Measurements from ENCODE around the gene MAP3K20.

MAP3K20 gene

DNA sequence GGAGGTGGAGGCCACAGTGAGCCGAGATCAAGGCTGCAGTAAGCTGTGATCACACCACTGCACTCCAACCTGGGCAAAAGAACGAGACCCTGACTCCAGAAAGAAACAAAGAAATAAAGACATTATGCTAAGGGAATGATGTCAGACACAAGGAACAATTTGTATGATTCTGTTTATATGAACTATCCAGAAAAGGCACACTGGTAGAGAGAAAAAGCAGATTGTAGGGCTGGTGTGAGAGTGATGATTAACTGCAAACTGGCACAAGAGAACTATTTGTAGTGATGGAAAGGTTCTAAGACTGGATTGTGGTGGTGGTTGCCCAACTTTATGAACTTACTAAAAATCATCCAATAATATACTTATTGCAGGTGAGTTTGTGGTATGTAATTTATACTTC lies 106.3 kb downstream of the MAP3K20 start:
- TF ChIP-seq FOXP2 (optimal IDR thresholded peaks at IDR 0.05; ENCODE audit: borderline replicate concordance, extremely low read depth, extremely low read length, insufficient read depth), result no peak
- TF ChIP-seq SIN3A (IDR thresholded peaks at IDR 0.05; ENCODE audit: borderline replicate concordance, insufficient read depth, low read length), result no peak
- TF ChIP-seq POLR2AphosphoS5 (IDR thresholded peaks at IDR 0.05; ENCODE audit: low read depth, low read length), result no peak
- TF ChIP-seq TAF1 (IDR thresholded peaks at IDR 0.05; ENCODE audit: borderline replicate concordance, insufficient read depth, low read length), result no peak
- TF ChIP-seq, protein P1, sequence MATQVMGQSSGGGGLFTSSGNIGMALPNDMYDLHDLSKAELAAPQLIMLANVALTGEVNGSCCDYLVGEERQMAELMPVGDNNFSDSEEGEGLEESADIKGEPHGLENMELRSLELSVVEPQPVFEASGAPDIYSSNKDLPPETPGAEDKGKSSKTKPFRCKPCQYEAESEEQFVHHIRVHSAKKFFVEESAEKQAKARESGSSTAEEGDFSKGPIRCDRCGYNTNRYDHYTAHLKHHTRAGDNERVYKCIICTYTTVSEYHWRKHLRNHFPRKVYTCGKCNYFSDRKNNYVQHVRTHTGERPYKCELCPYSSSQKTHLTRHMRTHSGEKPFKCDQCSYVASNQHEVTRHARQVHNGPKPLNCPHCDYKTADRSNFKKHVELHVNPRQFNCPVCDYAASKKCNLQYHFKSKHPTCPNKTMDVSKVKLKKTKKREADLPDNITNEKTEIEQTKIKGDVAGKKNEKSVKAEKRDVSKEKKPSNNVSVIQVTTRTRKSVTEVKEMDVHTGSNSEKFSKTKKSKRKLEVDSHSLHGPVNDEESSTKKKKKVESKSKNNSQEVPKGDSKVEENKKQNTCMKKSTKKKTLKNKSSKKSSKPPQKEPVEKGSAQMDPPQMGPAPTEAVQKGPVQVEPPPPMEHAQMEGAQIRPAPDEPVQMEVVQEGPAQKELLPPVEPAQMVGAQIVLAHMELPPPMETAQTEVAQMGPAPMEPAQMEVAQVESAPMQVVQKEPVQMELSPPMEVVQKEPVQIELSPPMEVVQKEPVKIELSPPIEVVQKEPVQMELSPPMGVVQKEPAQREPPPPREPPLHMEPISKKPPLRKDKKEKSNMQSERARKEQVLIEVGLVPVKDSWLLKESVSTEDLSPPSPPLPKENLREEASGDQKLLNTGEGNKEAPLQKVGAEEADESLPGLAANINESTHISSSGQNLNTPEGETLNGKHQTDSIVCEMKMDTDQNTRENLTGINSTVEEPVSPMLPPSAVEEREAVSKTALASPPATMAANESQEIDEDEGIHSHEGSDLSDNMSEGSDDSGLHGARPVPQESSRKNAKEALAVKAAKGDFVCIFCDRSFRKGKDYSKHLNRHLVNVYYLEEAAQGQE (IDR thresholded peaks at IDR 0.05; ENCODE audit: insufficient read depth in 1 of 2, low read depth in 2 of 2, low read length in 2 of 2), result no peak

DNA sequence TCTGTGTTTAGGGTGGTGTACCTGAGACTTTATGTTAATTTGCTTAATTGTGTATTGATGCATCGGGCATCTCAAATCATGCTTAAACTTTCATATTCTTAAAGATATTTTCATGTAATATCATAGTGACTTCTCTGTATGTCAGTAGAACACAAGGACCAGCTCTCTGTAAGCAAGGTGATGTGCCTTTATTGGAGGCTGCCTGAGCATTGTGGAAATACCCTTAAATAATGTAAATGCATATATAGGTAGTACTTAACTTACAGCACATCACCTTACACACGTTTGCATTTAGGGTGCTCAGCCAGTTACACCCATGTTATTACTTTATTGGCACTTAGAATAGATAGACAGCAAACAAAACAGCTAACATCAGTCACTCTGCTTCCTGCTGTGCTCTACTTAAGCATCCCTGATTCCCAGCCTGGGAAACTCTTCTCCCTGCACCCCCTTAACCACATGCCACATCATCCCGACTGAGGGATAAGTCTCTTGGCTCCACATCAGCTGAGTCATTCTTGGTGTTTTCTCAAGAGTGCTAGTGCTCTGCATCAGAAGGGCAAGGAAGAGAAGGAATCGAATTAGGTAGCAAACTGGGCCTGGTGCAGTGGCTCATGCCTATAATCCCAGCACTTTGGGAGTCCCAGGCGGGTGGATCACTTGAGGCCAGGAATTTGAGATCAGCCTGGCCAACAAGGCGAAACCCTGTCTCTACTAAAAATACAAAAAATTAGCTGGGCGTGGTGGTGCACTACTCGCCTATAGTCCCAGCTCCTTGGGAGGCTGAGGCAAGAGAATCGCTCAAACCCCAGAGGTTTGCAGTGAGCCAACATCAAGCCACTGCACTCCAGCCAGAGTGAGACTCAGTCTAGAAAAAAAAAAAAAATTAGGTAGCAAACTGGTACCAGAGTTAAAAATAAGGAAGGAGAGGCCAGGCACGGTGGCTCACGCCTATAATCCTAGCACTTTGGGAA lies 108.7 kb downstream of the MAP3K20 start:
- TF ChIP-seq FOXP2 (optimal IDR thresholded peaks at IDR 0.05; ENCODE audit: borderline replicate concordance, extremely low read depth, extremely low read length, insufficient read depth), result no peak
- no peak for TF ChIP-seq POLR2AphosphoS5 (IDR thresholded peaks at IDR 0.05; ENCODE audit: low read depth, low read length)
- TF ChIP-seq TAF1 (IDR thresholded peaks at IDR 0.05; ENCODE audit: borderline replicate concordance, insufficient read depth, low read length), result no peak
- no peak for TF ChIP-seq SIN3A (IDR thresholded peaks at IDR 0.05; ENCODE audit: borderline replicate concordance, insufficient read depth, low read length)
- TF ChIP-seq, protein P1 (IDR thresholded peaks at IDR 0.05; ENCODE audit: insufficient read depth in 1 of 2, low read depth in 2 of 2, low read length in 2 of 2), result no peak

DNA sequence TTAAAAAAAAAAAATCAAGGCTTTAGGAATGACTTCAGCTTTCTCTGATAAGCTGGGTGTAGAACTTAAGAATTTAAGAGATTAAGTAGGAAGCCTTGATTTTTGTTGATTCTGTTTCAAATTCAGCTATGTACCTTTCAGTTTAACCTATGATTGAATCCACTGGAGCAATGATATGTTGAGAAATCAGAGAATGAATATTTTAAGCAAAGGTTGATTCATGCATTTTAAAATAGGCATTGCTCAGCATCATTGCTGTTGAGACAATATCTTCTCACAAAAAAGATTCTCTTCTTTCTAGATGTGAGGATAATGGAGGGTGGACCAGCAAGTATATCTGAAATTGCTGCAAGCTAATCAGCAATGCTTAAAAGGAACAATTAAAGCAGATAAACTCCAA lies 109.8 kb downstream of the MAP3K20 start:
- TF ChIP-seq, protein P1 (IDR thresholded peaks at IDR 0.05; ENCODE audit: insufficient read depth in 1 of 2, low read depth in 2 of 2, low read length in 2 of 2), result no peak
- TF ChIP-seq FOXP2 (optimal IDR thresholded peaks at IDR 0.05; ENCODE audit: borderline replicate concordance, extremely low read depth, extremely low read length, insufficient read depth) (no peak), POLR2AphosphoS5 (IDR thresholded peaks at IDR 0.05; ENCODE audit: low read depth, low read length) (no peak), SIN3A (IDR thresholded peaks at IDR 0.05; ENCODE audit: borderline replicate concordance, insufficient read depth, low read length) (no peak), TAF1 (IDR thresholded peaks at IDR 0.05; ENCODE audit: borderline replicate concordance, insufficient read depth, low read length) (no peak)

DNA sequence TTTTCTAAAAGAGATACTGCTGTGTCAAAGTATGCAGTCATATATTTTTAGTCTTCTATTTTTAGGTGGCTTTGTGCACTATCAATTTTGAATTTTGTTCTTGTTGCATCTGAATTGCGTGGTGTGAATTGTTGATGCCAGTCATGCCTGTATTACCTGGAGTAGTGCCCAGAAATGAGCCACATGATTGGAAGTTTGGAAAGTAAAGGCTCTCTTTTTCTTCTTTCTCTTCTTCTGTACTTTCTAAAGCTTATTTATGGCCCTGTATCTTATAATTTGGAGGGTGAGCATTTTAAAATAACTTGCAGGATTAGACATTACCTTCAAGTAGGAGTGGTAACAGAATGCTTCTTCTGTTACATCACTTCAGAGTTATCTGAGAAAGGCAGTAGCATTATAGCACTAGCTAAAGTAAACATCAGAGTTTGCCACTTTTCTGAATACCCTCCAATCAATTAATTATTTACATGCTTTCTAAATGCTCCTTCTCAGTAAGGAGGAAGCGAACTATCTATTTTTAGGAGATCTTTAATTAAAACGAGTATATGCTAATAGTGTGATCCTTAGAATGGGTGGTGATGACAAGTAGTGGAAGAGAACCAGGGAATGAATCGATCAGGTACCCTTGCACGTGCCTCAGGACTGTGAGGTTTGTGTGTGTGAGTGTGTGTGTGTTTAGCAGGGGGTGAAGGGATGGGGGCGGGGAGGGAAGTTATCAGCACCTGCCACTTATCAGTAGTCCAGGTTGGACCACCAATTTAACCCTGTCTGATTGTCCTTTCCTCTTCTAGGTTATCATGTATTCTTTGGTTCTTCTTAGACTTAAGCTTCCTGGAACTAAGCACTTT lies 112.5 kb downstream of the MAP3K20 start:
- TF ChIP-seq SIN3A (IDR thresholded peaks at IDR 0.05; ENCODE audit: borderline replicate concordance, insufficient read depth, low read length), result no peak
- no peak for TF ChIP-seq FOXP2 (optimal IDR thresholded peaks at IDR 0.05; ENCODE audit: borderline replicate concordance, extremely low read depth, extremely low read length, insufficient read depth)
- TF ChIP-seq POLR2AphosphoS5 (IDR thresholded peaks at IDR 0.05; ENCODE audit: low read depth, low read length), result no peak
- TF ChIP-seq, protein P1 (IDR thresholded peaks at IDR 0.05; ENCODE audit: insufficient read depth in 1 of 2, low read depth in 2 of 2, low read length in 2 of 2), result no peak
- no peak for TF ChIP-seq TAF1 (IDR thresholded peaks at IDR 0.05; ENCODE audit: borderline replicate concordance, insufficient read depth, low read length)

Data from PFSK-1 (cell line).